Breast epithelium (tissue), 4 donors: ENCODE measurements around the gene TAOK1. TPM values are rescaled to one million over a fixed set of nuclear protein-coding genes. Genes with fewer than 3 reads are reported as not detected.
"Not testable (repeated sequence)": the region's sequence is repeated elsewhere in the genome, so short reads cannot be mapped to it uniquely, and the experiment has no call there.

Experiments
- DNase-seq, 2 donors: peaks; one replicate each; pipeline ENCODE4 v3.0.0-alpha.2; 2019; ENCODE audit warnings: low spot score in 2 of 2
- H3K27ac ChIP-seq, 2 donors: fragments of 200-600 bp; sonication (generic) in 1 of 2; one replicate each; pipeline ENCODE4 v1.5.1; 2016 to 2019; ENCODE audit warnings: mild to moderate bottlenecking in 1 of 2
- H3K27me3 ChIP-seq, 2 donors: fragments of 200-600 bp; sonication (generic) in 1 of 2; one replicate each; pipeline versions ENCODE4 v1.5.1 to v1.6.0; 2017 to 2019; ENCODE audit warnings: control low read depth in 1 of 2, mild to moderate bottlenecking in 1 of 2
- H3K36me3 ChIP-seq: fragments of 200-600 bp; one replicate; pipeline ENCODE4 v1.5.1; 2019
- H3K4me1 ChIP-seq, 2 donors: fragments of 200-600 bp; sonication (generic); one replicate each; pipeline ENCODE4 v1.5.1; 2016 to 2019; ENCODE audit warnings: control low read depth in 1 of 2
- H3K4me3 ChIP-seq, 3 donors: fragments of 200-600 bp; sonication (generic); 1 replicate in 2 of 3; 2 replicates in 1 of 3; pipeline ENCODE4 v1.5.1; 2016 to 2019; ENCODE audit warnings: mild to moderate bottlenecking in 3 of 3, moderate library complexity in 2 of 3
- H3K9me3 ChIP-seq, 2 donors: fragments of 200-600 bp; sonication (generic) in 1 of 2; one replicate each; pipeline ENCODE4 v1.5.1; 2016 to 2019; ENCODE audit warnings: control low read depth in 1 of 2
- POLR2A ChIP-seq: fragments of 450-650 bp; IDR thresholded peaks from one replicate; pipeline ENCODE4 v1.6.1; 2016; ENCODE audit warnings: antibody characterized with exemption, mild to moderate bottlenecking, moderate library complexity
- POLR2AphosphoS5 ChIP-seq, 3 donors: sonication (generic); formaldehyde crosslinking; IDR thresholded peaks; one replicate each; pipeline ENCODE4 v1.6.1; 2017; ENCODE audit warnings: antibody characterized with exemption in 3 of 3
- intact Hi-C: fragments of 100-400 bp; cut with DNase I; formaldehyde crosslinking; loops from one replicate; pipeline ENCODE4 v1.15.1; 2023; ENCODE audit warnings: low total_unique reads
- total RNA-seq, 3 donors: library from RNA; depleted of rRNA; stranded (reverse); fragments of >200 nt; gene quantifications; one replicate each; pipeline ENCODE4 v1.1.0, GENCODE V29; 2016
- TF ChIP-seq, protein P1 (sequence below), 3 donors: fragments of 450-650 bp; IDR thresholded peaks; one replicate each; pipeline ENCODE4 v1.5.1; 2016 to 2017; ENCODE audit warnings: antibody characterized with exemption in 3 of 3, mild to moderate bottlenecking in 3 of 3, moderate library complexity in 3 of 3

The TAOK1 gene
- total RNA-seq, 3 donors from 2014 or later: 62.6 to 77.1 (median 67.8) TPM

- no peaks in the 10 kb centered on the region for H3K36me3 ChIP-seq
- TF ChIP-seq POLR2A (no peak), POLR2AphosphoS5 (IDR thresholded peaks at IDR 0.05) (no peak)
- no peaks in the 10 kb centered on the region for H3K27me3 ChIP-seq
- no peak overlapping the region for H3K27ac ChIP-seq
- no peak for DNase-seq
- H3K4me3 ChIP-seq: no peak overlapping the region
- H3K4me1 ChIP-seq: no peaks in the 10 kb centered on the region
- intact Hi-C loops: no loop called here
- peaks cover 0 to 5% of the 10 kb centered on the region in 2 donors for H3K9me3 ChIP-seq
Observed at GRCh38 chr17:29458066-29458465, 67.9 kb downstream of the TAOK1 start.

GRCh38 chr17:29461483-29462206 lies 71.5 kb downstream of the TAOK1 start:
- Histone ChIP-seq H3K9me3 (no peaks in the 10 kb centered on the region), H3K27ac (no peak overlapping the region), H3K27me3 (no peaks in the 10 kb centered on the region), H3K4me3 (no peak overlapping the region), H3K36me3 (no peaks in the 10 kb centered on the region), H3K4me1 (no peaks in the 10 kb centered on the region)
- intact Hi-C loops: no loop called here
- no peak for DNase-seq
- TF ChIP-seq POLR2A (no peak), POLR2AphosphoS5 (IDR thresholded peaks at IDR 0.05) (no peak)
- TF ChIP-seq, protein P1, sequence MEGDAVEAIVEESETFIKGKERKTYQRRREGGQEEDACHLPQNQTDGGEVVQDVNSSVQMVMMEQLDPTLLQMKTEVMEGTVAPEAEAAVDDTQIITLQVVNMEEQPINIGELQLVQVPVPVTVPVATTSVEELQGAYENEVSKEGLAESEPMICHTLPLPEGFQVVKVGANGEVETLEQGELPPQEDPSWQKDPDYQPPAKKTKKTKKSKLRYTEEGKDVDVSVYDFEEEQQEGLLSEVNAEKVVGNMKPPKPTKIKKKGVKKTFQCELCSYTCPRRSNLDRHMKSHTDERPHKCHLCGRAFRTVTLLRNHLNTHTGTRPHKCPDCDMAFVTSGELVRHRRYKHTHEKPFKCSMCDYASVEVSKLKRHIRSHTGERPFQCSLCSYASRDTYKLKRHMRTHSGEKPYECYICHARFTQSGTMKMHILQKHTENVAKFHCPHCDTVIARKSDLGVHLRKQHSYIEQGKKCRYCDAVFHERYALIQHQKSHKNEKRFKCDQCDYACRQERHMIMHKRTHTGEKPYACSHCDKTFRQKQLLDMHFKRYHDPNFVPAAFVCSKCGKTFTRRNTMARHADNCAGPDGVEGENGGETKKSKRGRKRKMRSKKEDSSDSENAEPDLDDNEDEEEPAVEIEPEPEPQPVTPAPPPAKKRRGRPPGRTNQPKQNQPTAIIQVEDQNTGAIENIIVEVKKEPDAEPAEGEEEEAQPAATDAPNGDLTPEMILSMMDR (IDR thresholded peaks at IDR 0.05): no peak

DNA sequence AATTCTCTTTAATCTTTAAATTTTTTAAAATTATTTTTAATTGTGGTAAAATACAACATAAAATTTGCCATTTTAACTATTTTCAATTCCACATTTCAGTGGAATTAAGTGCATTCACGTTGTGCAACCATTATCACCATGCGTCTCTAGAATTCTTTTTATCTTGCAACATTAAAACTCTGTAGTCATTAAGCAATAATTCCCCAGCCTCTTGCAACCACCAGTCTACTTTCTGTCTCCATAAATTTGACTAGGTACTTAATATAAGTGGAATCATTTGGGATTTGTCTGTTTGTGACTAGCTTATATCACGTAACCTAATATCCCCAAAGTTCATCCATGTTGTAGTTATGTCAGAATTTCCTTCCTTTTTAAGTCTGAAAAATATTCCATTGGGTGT lies 79.1 kb downstream of the TAOK1 start:
- intact Hi-C loops: no loop called here
- Histone ChIP-seq H3K27ac (no peak overlapping the region), H3K36me3 (no peaks in the 10 kb centered on the region), H3K9me3 (no peaks in the 10 kb centered on the region), H3K4me3 (no peak overlapping the region), H3K27me3 (no peaks in the 10 kb centered on the region), H3K4me1 (no peaks in the 10 kb centered on the region)
- TF ChIP-seq, protein P1 (IDR thresholded peaks at IDR 0.05): no peak
- TF ChIP-seq POLR2A (no peak), POLR2AphosphoS5 (IDR thresholded peaks at IDR 0.05) (no peak)
- DNase-seq: no peak

GRCh38 chr17:29473437-29473836 lies 83.3 kb downstream of the TAOK1 start:
- H3K4me3 ChIP-seq, H3K4me1 ChIP-seq, H3K9me3 ChIP-seq, intact Hi-C loops, H3K27ac ChIP-seq, H3K36me3 ChIP-seq, DNase-seq, H3K27me3 ChIP-seq: not testable (repeated sequence)

DNA sequence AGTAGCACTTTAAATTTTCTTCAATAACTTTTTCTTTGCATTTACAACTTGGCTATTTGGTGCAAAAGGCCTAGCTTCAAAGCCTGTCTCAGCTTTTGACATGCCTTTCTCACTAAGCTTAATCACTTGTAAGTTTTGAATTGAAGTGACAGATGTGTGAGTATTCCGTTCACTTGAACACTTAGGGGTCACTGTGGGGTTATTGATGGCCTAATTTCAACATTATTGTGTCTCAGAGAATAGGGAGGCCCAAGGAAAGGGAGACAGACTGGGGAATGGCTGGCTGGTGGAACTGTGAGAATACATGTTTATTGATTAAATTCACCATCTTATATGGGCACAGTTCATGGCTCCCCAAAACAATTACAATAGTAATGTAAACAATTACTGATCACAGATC lies 84.1 kb downstream of the TAOK1 start:
- Histone ChIP-seq H3K27me3 (no peaks in the 10 kb centered on the region), H3K36me3 (no peaks in the 10 kb centered on the region), H3K9me3 (no peaks in the 10 kb centered on the region), H3K4me1 (no peaks in the 10 kb centered on the region), H3K4me3 (no peak overlapping the region), H3K27ac (no peak overlapping the region)
- intact Hi-C loops: no loop called here
- no peak for DNase-seq
- TF ChIP-seq POLR2A (no peak), POLR2AphosphoS5 (IDR thresholded peaks at IDR 0.05) (no peak)
- TF ChIP-seq, protein P1 (IDR thresholded peaks at IDR 0.05): no peak

- no peak for DNase-seq
- Histone ChIP-seq H3K36me3 (no peaks in the 10 kb centered on the region), H3K4me3 (no peak overlapping the region), H3K27ac (no peak overlapping the region), H3K9me3 (no peaks in the 10 kb centered on the region), H3K4me1 (no peaks in the 10 kb centered on the region), H3K27me3 (no peaks in the 10 kb centered on the region)
- intact Hi-C loops: no loop called here
- TF ChIP-seq, protein P1 (IDR thresholded peaks at IDR 0.05): no peak
- no peak for TF ChIP-seq POLR2A
- TF ChIP-seq POLR2AphosphoS5 (IDR thresholded peaks at IDR 0.05): no peak
Observed at GRCh38 chr17:29475891-29476290, 85.7 kb downstream of the TAOK1 start.

GRCh38 chr17:29480249-29480928 lies 90.2 kb downstream of the TAOK1 start:
- H3K27me3 ChIP-seq, H3K4me1 ChIP-seq, H3K9me3 ChIP-seq, H3K4me3 ChIP-seq, intact Hi-C loops, DNase-seq, H3K27ac ChIP-seq, H3K36me3 ChIP-seq: not testable (repeated sequence)
